Activated T-helper 17 cell treated with anti-CD3 and anti-CD28 coated beads, Interleukin-2, amount 50 U/mL, for 72 hours (primary cell): ENCODE data around the gene ATG7. TPM values are rescaled to one million over a fixed set of nuclear protein-coding genes. Genes with fewer than 3 reads are reported as not detected.

Experiments
- ATAC-seq: fragments of 150-1000 bp; cut with Tn5 transposase; replicated peaks from 2 replicates; pipeline ENCODE4 v1.10.0; 2021; ENCODE audit warnings: mild to moderate bottlenecking, moderate library complexity
- H3K27ac Mint-ChIP-seq: one replicate; pipeline ENCODE4 v1.8.0; 2022; ENCODE audit warnings: mixed read lengths
- H3K27me3 Mint-ChIP-seq: one replicate; pipeline ENCODE4 v1.8.0; 2022; ENCODE audit warnings: mixed read lengths
- H3K36me3 Mint-ChIP-seq: one replicate; pipeline ENCODE4 v1.8.0; 2022; ENCODE audit warnings: low read depth, mild to moderate bottlenecking, mixed read lengths
- H3K4me1 Mint-ChIP-seq: one replicate; pipeline ENCODE4 v1.8.0; 2022; ENCODE audit warnings: mixed read lengths
- H3K4me3 Mint-ChIP-seq: one replicate; pipeline ENCODE4 v1.8.0; 2022; ENCODE audit warnings: mild to moderate bottlenecking, mixed read lengths
- H3K9me3 Mint-ChIP-seq: one replicate; pipeline ENCODE4 v1.8.0; 2022; ENCODE audit warnings: mixed read lengths
- total RNA-seq, 2 donors: library from RNA; stranded (reverse); gene quantifications; one replicate each; pipeline ENCODE4 v1.2.3, GENCODE V29; 2022

ATG7 gene, protein sequence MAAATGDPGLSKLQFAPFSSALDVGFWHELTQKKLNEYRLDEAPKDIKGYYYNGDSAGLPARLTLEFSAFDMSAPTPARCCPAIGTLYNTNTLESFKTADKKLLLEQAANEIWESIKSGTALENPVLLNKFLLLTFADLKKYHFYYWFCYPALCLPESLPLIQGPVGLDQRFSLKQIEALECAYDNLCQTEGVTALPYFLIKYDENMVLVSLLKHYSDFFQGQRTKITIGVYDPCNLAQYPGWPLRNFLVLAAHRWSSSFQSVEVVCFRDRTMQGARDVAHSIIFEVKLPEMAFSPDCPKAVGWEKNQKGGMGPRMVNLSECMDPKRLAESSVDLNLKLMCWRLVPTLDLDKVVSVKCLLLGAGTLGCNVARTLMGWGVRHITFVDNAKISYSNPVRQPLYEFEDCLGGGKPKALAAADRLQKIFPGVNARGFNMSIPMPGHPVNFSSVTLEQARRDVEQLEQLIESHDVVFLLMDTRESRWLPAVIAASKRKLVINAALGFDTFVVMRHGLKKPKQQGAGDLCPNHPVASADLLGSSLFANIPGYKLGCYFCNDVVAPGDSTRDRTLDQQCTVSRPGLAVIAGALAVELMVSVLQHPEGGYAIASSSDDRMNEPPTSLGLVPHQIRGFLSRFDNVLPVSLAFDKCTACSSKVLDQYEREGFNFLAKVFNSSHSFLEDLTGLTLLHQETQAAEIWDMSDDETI
- total RNA-seq: 10 to 100 TPM; 34.6 to 37.7 TPM

DNA sequence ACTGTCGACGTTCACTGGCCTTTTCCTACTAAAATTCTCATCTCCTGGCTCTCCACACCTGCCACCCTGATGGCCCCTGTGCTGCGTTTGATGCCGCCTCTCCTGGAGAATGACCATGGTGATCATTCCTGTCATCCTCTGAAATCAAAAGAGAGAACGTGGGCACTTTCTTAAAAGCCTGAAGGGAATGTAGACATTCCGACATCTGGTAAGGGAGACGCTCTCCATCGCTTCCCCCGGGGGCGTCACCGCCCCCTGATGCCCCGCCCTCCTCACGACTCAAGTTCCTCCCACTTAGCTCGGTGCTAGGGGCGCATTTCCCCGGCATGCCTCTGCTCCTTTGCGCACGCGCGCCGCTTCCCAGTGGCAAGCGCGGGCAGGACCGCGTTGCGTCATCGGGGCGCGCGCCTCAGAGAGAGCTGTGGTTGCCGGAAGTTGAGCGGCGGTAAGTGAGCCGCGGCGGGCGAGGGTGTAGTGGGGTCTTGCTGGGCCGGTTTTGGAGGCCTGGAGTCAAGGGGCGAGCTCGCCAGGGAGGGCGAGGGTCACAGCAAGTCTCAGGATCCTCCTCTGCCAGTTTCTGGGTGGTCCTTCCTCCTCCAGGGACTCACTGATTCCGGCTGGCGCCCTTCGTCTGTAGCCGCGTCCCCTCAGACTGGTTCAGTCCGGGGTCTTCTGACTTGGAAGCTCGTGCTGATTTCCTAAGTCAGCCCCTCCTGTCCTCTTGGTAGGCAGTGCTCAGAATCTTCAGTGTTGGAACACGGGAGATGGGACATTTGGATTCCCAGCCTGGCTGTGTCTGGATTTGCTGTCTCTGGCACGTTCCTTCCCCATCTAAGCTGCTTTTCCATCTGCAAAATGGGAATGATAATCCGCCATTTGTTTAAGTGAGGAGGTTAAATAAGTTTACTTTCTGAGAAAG is at the start of gene ATG7:
ATG7 (plus strand) TSS at position 412 of the 919 bp plus-strand sequence. CDS start 26,299 bp downstream, outside the sequence.
- peak; percentile 95 for ATAC-seq
- H3K9me3 Mint-ChIP-seq: peaks cover 5% of the 10 kb centered on the region
- peak within 1 kb of the TSS; percentile 97 for H3K4me3 Mint-ChIP-seq
- H3K27me3 Mint-ChIP-seq: no peaks in the 10 kb centered on the region
- H3K27ac Mint-ChIP-seq: peak within 1 kb of the TSS; percentile 99
- H3K36me3 Mint-ChIP-seq: peaks cover 45% of the 10 kb centered on the region
- peaks cover 44% of the 10 kb centered on the region for H3K4me1 Mint-ChIP-seq

DNA sequence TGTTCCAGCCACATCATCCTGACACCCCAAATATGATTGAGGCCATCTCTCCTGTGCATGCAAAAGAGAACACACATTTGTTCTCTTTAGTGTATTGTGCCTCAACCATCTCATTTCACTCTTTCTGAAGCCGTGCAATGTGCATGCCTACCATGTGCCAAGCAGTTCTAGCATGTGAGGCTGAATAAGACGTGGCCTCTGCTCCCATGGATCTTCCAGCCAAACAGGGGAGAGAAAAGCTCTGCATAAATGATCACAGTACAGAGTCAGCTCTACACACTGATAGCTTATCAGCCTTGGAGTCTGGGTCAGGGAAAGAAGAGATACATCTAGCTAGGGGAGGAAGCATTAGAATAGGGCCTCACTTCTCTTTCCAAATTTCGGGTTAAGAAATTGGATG is 48.2 kb upstream of the ATG7 start:
- H3K9me3 Mint-ChIP-seq: no peaks in the 10 kb centered on the region
- H3K27ac Mint-ChIP-seq: no peak overlapping the region
- H3K36me3 Mint-ChIP-seq: no peaks in the 10 kb centered on the region
- H3K4me1 Mint-ChIP-seq: peaks cover 8% of the 10 kb centered on the region
- ATAC-seq: no peak
- no peak overlapping the region for H3K4me3 Mint-ChIP-seq
- peaks cover 5% of the 10 kb centered on the region for H3K27me3 Mint-ChIP-seq

DNA sequence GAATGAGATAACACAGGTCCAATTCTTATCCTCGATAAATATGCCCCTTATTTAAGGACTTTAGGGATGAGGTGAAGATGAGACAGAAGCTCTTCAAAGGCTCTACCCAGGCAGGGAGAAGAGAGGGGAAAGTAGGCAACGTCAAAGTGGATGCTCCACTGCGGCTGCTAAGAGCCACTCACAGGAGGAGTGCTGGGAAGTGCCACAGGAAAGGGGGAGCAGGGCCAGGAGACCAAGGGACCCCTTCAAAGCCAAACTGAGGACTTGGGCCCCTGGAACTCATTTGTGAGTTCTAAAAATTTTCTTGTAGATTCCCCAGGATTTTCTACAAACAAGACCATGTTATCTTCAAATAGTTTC is 47.3 kb upstream of the ATG7 start:
- ATAC-seq: no peak
- Mint-ChIP-seq H3K36me3 (no peaks in the 10 kb centered on the region), H3K4me1 (peaks cover 8% of the 10 kb centered on the region), H3K27ac (no peak overlapping the region), H3K4me3 (no peak overlapping the region), H3K27me3 (peaks cover 5% of the 10 kb centered on the region), H3K9me3 (no peaks in the 10 kb centered on the region)

DNA sequence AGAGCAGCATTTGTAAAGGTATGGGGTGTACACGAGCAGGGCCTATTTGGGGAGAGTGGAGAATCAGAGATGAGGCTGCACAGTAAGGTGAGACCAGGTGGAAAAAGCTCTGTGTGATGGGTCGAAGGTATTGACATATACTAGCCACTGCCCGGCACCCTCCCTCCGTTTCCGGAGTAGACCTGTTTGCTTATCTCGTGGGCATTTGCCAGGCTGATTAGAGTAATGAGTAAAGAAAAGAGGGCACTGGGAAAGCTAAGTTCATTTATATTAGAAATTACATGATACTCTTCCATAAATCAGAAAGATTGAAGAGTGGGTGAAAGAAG is 46.2 kb upstream of the ATG7 start:
- Mint-ChIP-seq H3K4me1 (peaks cover 8% of the 10 kb centered on the region), H3K36me3 (no peaks in the 10 kb centered on the region), H3K27ac (peak overlapping the region; percentile 31), H3K27me3 (peaks cover 5% of the 10 kb centered on the region), H3K4me3 (peak overlapping the region; percentile 44), H3K9me3 (no peaks in the 10 kb centered on the region)
- no peak for ATAC-seq

DNA sequence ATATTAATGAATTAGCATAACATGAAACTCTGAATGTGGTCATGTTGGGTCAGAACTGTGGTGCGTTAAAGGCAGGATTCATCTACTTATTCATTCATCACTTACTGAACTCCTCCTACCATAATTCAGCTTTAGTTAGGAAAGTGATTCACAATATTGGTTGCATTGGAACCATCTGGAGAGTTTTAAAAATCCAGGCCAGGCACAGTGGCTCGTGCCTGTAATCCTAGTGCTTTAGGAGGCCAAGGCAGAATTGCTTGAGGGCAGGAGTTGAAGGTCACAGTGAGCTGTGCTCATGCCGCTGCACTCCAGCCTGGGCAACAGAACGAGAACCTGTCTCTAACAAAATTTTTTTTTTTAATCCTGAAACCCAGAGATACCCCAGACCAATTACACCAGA is 44.2 kb upstream of the ATG7 start:
- H3K36me3 Mint-ChIP-seq: no peaks in the 10 kb centered on the region
- ATAC-seq: no peak

DNA sequence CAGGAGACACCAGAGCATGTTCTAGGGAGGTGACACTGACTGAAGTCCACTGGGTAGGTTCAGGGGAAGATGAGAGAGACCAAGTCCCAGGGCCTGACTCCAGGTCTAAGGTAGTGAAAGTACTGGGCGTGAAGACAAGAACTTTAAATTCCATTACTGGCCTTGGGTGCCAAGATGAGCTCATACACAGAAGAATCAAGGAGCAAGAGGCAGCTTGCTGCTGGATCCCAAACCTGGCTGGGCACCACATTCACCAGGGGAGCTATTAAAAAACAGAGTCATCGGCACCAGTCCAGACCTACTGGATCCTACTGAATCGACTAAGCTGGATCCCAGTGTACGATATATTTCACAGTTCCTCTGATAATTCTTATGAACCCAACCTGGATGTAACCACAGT is 42.1 kb upstream of the ATG7 start:
- ATAC-seq: no peak
- H3K27me3 Mint-ChIP-seq: peaks cover 14% of the 10 kb centered on the region
- H3K4me1 Mint-ChIP-seq: peaks cover 8% of the 10 kb centered on the region
- no peaks in the 10 kb centered on the region for H3K9me3 Mint-ChIP-seq
- H3K27ac Mint-ChIP-seq: no peak overlapping the region
- H3K4me3 Mint-ChIP-seq: no peak overlapping the region
- H3K36me3 Mint-ChIP-seq: no peaks in the 10 kb centered on the region

More for the DNA sequence above, 44.2 kb upstream of the ATG7 start:
- Mint-ChIP-seq H3K27me3 (peaks cover 7% of the 10 kb centered on the region), H3K4me1 (peaks cover 8% of the 10 kb centered on the region), H3K27ac (no peak overlapping the region), H3K9me3 (no peaks in the 10 kb centered on the region), H3K4me3 (no peak overlapping the region)

DNA sequence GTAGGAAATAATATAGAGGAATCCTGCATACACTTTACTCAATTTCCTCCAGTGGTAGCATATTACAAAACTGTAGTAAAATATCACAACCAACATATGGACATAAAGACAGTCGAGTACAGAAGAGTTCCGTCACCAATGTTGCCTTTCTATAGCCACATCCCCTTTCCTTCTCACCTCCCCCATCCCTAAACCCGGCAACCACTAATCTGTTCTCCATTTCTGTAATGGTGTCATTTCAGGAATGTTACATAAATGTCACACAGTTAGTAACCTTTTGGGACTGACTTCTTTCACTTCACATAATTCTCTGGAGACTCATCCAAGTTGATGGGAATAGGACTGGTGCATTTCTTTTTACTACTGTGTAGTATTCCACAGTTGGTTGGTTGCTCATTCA is 41.4 kb upstream of the ATG7 start:
- Mint-ChIP-seq H3K4me1 (peaks cover 6% of the 10 kb centered on the region), H3K4me3 (no peak overlapping the region), H3K9me3 (no peaks in the 10 kb centered on the region), H3K27me3 (peaks cover 18% of the 10 kb centered on the region), H3K27ac (no peak overlapping the region), H3K36me3 (no peaks in the 10 kb centered on the region)
- no peak for ATAC-seq

DNA sequence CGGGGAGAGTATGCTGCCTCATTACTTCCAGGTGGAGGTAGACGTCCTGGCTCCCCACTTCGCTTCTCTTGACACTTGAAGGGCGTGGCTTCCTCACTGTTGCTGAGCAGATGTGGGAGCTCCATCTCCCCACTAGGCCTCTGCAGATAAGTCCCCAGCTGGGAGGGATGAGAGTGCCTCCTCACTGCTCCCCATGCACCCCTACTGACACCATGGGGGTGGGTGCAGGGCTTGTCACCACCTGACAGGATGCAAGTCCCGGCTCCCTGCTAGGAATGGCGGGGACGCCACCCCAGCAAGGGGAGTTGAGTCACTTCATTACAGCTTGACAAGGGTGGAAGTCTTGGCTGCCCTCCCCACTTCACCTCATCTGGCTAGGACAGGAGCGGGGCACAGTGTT is 36.8 kb upstream of the ATG7 start:
- H3K4me3 Mint-ChIP-seq: no peak overlapping the region
- no peak overlapping the region for H3K27ac Mint-ChIP-seq
- no peaks in the 10 kb centered on the region for H3K9me3 Mint-ChIP-seq
- H3K36me3 Mint-ChIP-seq: peaks cover 16% of the 10 kb centered on the region
- ATAC-seq: no peak
- peaks cover 18% of the 10 kb centered on the region for H3K27me3 Mint-ChIP-seq
- peaks cover 21% of the 10 kb centered on the region for H3K4me1 Mint-ChIP-seq

DNA sequence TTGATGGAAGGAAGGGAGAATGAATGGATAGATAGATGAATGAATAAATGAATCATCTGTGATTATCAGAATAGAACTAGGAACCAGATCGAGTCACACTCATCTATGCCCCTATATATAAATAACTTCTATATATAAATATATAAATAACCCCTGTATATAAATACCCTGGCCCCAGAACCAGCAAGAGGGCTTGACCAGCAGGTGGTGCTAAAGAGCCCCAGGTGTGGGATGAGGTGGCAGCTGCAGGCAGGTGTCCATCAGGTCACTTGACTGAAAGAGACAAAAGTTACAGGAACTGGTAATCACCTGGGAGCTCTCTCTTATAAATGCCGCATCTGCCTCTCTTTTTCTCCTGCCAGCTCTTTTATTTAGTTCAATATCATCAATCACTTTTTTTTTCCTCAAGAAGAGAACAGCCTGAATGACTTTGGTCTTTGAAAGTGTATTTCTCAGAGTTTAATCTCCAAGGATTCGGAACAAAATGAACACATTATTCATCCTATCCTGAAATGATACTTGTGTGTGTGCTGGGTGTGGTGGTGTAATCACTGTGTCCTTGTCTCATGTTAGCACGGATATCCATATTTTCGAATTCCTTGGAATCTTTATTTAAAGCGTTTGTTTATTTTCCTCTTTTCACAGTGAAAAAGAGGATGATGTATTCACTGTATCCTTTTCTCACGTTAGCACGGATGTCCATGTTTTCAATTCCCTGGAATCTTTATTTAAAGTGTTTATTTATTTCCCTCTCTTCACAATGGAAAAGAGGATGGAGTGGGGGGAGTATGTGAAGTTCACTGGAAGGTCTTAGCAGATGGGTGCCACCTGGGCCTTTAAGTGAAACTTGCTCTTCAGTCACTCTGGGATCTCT is 35.4 kb upstream of the ATG7 start:
- peaks cover 26% of the 10 kb centered on the region for H3K4me1 Mint-ChIP-seq
- ATAC-seq: no peak
- H3K9me3 Mint-ChIP-seq: no peaks in the 10 kb centered on the region
- H3K27me3 Mint-ChIP-seq: peaks cover 18% of the 10 kb centered on the region
- no peak overlapping the region for H3K4me3 Mint-ChIP-seq
- H3K36me3 Mint-ChIP-seq: peaks cover 19% of the 10 kb centered on the region
- H3K27ac Mint-ChIP-seq: peak overlapping the region; percentile 52

DNA sequence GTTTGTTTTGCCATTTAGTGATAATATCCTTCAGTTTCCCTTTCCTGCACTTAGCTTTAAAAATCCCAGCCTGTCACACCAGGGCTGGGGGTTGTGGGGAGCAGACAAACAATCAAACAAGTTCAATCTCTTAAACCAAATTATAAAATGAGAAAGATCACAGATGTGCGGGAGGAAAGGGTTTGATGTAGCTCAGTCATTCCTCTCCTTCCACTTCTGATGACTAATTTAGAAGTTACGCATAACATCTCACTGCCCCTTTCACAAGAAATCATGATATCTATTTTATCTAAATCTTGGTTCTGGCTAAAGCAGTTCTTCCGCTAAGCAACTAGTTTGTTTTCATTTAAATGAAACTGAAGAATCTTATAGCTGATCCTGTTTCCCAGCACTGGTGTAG is 34.1 kb upstream of the ATG7 start:
- H3K4me3 Mint-ChIP-seq: peak overlapping the region; percentile 63
- peaks cover 26% of the 10 kb centered on the region for H3K4me1 Mint-ChIP-seq
- H3K27me3 Mint-ChIP-seq: peaks cover 11% of the 10 kb centered on the region
- H3K27ac Mint-ChIP-seq: peak overlapping the region; percentile 97
- no peaks in the 10 kb centered on the region for H3K9me3 Mint-ChIP-seq
- peak; percentile 59 for ATAC-seq
- peaks cover 19% of the 10 kb centered on the region for H3K36me3 Mint-ChIP-seq

DNA sequence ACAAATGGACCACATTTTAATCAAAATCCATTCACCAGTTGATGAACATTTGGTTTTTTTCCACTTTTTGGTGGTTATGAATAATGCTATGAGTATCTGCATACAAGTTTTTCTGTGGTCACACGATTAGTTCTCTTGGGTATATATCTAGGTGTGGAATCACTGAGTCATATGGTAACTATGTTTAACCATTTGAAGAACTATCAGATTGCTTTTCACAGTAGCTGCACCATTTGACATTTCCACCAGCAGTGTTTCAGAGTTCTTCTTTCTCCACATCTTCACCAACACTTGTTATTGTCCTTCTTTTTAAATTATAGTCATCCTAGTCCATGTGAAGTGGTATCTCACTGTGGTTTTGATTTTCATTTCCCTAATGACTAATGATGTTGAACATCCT is 33.3 kb upstream of the ATG7 start:
- Mint-ChIP-seq H3K4me3 (peak overlapping the region; percentile 63), H3K4me1 (peaks cover 26% of the 10 kb centered on the region), H3K9me3 (no peaks in the 10 kb centered on the region), H3K27me3 (peaks cover 7% of the 10 kb centered on the region), H3K27ac (peak overlapping the region; percentile 97), H3K36me3 (peaks cover 19% of the 10 kb centered on the region)
- peak; percentile 75 for ATAC-seq

DNA sequence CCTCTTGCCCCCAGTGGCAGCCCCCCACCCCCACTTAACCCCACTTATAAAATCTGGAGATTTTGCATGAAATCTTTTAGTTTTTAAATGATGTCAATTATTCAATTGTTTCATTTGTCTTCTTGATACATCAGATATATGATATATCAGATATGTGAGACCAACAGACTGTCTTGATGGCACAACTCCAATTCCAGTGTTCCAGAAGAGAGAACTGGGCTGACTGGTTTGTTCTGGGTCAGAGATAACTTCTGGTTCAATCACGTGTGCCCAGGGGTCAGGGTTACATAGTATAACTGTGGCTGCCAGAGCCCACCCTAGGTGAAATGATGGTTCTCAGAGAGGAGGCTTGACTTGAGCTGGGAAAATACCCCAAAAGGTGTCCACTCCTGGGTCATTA is 32.4 kb upstream of the ATG7 start:
- Mint-ChIP-seq H3K4me3 (peak overlapping the region; percentile 63), H3K27ac (peak overlapping the region; percentile 97), H3K4me1 (peaks cover 26% of the 10 kb centered on the region), H3K9me3 (no peaks in the 10 kb centered on the region), H3K36me3 (peaks cover 19% of the 10 kb centered on the region), H3K27me3 (peaks cover 7% of the 10 kb centered on the region)
- ATAC-seq: no peak

DNA sequence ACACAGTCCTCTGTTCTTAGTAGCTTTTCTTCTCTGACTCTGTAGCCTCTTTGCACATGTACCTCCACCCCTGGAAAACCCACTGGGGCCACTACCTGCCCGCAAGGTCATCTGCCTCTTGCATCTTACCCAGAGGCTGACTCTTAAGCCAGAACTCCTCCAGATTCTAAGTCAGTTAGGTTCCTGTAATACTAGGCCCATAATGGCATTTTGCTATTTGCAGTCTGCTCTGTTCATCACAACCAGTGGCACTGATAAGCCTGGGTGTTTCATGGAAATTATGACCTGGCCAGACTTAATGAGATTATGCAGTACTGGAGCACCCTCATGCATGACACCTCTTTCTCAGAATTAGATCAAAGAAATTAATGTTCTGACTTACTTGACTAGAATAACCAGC is 31.7 kb upstream of the ATG7 start:
- Mint-ChIP-seq H3K4me3 (peak overlapping the region; percentile 63), H3K27ac (peak overlapping the region; percentile 97), H3K36me3 (peaks cover 19% of the 10 kb centered on the region), H3K27me3 (peaks cover 4% of the 10 kb centered on the region), H3K4me1 (peaks cover 26% of the 10 kb centered on the region), H3K9me3 (no peaks in the 10 kb centered on the region)
- peak; percentile 66 for ATAC-seq
